CD4-positive, alpha-beta T cell treated with Interleukin-15 for 1 hour (primary cell): Measurements from ENCODE around the gene FAM53B.

Experiments used
- DNase-seq: peaks from one replicate; pipeline ENCODE4 v3.0.0-alpha.2; 2020

FAM53B gene

DNA sequence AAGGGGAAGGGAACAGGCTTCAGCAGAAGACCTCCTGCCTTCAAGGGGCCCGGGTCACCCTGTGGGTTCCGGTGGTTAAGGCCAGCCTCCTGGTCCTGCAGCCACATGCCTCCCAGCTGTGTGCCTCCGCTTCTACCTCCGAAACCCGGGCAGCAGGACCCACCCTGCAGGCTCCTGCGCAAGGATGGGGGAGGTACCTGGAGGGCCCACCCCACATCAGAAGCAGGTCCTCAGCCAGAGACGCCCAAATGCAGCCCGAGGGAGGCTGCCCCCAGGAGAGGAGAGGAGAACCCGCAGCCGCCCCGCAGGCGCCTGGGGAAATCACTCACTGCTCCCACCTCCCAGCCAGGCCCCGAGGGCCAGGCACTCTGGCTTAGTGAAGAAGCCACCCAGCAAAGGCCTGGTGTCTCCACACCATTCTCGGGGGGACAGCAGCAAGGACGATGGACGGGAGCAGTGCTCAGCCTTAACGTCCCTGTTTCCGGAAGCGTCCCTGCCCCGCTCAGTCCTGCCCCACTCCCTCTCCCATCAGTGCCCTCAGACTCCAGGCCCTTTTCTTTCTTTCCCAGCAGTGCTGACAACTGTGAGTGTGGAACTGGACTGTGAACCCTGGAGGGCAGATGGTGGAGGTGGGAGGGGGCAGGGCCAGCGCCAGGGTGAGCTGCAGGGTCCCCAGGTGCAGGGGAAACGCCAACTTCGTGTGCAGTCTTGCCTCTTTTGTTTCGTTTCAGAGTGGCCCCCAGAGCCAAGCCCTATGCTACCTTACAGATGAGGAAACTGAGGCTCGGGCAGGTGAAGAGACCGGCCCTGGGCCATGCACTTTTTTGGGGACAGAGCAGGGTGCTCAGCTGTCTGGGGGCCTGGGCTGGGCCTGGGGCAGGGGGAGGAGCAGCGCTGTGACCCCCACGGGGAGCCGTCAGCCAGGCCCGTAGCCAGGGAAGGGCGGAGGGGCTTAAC is 138.0 kb downstream of the FAM53B start:
- no peak for DNase-seq

DNA sequence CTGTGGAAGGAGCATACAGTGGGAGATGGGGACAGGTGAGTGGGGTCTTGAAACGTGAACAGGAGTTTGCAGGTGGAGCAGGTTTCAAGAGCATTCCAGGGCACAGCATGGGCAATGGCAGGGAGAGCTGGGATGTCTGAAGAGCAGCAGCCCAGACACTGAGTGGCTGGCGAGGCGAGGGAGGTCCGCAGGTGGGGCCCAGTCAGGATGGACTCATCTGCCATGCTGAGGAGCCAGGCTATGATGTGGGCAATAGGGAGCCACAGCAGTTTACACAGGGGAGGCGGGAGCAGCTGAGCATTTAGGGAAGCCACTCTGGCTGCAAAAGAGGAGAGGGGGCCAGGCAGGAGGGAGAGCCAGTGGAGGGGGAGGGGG is 138.7 kb downstream of the FAM53B start:
- no peak for DNase-seq

DNA sequence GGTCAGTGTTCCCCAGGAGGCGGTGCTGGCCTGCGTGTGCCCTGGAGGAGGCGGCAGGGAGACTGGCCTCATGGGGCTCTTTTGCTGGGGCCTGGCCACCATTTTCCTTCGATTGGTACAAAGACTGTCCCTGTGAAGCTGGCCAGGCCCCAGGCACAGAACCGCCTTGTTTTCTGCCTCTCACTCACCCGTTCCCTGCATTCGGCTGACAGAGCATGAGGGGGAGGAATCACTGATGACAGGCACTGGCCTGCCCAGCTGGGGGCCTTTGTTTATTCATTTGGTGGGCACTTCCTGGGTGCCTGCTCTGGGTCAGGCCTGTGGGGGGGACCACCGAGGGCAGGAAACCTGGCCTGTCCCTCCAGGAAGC is 139.2 kb downstream of the FAM53B start:
- no peak for DNase-seq

DNA sequence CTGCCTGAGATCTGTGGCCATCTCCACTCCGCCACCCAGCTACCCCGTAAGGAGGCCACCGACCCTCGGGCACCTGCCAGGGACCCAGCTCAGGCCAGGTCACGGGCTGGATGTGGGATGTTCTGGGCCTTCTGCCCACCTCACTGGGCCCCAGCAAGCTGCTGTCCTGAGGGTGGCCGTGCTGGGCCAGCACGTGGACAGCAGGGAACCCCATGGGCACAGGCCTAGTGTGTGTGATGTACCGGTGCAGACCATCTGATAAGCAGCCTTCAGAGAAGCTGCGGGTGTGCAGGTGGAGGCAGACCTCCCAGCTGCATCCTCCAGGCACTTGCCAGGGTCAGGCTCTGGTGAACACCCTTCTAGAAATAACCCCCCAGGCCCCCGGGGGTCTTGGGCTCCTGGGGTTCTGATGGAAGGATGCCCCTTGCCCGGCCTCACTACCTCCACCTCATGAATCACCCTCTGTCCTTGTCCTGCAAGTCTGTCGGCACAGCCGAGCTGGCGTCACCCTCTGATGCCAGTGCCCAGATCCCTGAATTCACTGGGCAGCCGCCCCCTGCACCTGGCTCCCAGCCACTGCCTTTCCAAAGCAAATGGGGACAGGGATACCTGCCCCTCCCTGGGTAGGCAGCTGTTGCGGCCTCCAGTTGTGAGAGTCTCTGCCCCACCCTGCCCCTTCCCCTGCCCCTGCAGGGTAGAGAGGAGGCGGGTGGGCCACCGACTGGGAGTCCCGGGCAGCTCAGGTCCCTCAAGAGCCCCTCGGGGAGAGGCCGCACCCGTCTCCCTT is 139.8 kb downstream of the FAM53B start:
- DNase-seq: peak; percentile 16

DNA sequence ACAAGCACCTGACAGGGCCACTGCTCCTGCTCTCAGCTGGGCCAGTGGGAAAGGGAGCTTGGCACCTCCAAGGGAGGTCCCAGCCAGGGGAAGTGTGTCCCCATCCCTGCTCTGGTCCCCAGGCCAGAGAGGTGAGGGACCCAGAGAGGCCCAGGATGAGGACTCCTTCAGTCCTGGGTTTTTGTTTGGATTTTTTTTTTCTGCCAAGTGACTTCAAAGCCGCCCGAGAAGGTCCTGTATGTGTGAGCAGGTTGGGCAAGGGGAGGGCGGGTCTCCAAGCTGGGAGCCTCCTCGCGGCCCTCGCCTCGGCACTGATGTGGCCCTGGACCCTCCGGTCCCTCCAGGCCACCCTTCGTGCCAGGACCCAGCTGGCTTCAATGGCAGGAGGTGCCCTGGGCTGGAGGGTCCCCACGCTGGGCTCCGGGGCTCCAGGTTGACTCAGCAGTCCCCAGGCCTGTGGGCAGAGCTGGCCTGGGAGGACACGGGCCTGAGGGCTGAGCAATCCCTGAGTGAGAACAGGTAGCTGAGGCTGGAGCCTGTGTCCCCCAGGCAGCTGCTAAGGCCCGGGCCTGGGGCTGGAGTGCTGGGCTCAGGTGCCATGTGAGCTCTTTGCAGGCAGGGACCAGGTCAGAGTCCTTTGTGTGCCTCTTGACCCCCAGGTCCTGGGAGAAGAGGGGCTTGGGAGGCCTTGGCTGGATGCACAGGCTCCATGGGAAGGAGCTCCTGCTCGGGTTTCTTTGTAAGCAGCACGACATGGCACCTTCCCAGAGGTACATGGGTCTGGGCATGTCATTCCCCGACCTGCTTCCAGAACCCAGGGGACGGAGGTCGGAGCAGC is 140.6 kb downstream of the FAM53B start:
- DNase-seq: peak; percentile 14

DNA sequence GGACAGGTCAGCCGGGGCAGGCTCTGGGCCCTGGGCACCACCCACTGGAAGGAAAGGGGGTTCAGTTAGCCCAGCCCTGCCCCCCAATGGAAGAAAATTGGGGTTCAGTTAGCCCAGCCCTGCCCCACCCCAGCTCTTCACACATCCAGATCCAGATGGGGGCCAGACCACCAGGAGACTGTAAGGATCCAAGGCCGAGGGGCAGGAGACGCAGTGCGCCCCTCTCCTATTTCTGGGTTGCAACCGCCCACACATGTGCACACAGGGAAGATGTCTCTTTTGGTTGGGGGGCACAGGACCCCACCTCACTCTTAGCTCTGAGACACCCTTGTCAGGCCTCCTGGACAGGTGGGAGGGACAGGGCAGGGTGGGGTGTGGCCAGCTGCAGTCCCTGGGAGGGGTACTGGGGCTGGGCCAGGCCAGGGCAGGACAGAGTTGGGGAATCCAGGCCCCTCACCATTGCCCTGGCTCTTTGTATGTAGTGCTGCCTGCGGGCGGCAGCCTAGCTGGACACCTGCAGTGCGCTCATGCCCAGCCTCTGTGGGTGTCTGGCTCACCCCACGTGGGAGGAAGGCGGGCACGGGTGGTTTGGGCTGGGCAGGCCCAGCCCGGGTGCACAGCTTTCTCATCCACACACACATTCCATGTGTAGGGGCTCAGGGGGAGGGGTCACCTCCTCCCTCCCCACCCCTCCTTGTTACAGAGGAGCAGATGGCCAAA is 141.4 kb downstream of the FAM53B start:
- peak; percentile 16 for DNase-seq

DNA sequence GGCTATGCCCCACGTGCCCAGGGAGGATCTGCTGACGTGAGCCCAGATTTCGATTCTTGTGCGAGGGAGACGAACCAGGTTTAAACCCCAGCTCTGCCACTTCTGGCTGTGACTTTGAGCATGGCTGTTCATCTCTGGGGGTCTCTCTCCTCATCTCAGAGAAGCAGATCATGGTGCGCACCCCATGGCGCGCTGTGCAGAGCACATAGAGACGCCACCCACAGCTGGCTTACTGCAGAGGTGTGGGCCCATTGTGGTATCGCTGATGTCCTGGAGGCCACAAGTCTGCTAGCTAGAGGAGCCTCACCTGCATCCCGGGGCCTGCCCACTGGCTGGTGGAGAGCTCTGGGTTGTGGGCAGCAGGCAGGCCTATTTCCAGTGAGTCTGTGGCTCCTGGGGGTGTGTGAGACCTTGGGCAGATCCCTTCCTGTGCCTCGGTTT is 142.0 kb downstream of the FAM53B start:
- DNase-seq: no peak

DNA sequence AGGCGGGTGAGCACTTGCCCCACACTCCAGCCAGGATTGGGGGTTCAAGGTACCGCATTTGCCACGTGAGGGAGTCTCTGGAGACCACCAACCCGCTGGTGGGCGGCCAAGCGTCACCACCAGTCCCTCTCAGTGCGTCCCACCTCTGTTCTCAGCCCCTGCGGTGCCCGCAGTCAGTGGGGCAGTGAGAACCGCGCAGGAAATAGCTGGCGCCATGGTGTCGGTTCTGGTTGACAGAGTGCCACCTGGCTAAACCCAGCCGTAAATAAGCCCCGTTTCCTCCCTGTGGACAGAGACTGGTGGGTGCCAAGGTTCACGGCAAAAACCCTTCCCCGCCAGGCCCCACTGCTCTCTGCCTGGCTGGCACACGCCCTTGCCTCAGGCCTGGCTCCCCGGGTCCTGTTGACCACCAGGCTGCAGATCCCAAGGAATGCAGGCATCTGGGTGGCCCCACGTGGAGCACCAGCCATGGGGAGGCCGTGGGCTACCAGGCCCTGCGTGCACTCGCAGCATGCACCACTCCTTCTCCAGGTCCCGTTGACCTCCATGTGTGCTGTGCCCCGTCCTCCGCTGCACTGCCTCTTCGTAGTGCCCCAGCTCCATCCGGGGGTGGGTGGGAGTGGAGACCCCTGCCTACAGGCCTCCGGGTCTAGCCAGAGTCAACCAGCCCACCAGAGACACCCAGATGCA is 142.6 kb downstream of the FAM53B start:
- peak; percentile 84 for DNase-seq

DNA sequence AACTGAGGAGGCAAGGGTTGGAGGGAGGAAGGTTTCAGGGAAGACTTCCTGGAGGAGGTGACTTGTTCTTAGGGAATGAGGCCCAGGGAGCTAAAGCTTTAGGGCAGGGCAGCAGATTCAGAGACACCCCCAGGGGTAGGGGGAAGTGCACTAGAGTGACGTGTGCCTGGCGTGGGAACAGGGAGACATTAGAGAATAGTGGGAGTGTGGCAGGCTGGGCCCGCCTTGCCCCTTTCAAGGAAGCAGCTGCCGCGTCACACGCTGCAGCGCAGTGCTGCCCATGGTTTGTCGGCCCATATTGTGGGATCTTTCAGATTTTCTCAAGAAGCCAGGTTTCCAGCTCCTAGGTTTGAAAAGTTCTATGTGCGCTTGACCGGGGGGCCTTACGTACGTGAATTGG is 143.2 kb downstream of the FAM53B start:
- DNase-seq: no peak

DNA sequence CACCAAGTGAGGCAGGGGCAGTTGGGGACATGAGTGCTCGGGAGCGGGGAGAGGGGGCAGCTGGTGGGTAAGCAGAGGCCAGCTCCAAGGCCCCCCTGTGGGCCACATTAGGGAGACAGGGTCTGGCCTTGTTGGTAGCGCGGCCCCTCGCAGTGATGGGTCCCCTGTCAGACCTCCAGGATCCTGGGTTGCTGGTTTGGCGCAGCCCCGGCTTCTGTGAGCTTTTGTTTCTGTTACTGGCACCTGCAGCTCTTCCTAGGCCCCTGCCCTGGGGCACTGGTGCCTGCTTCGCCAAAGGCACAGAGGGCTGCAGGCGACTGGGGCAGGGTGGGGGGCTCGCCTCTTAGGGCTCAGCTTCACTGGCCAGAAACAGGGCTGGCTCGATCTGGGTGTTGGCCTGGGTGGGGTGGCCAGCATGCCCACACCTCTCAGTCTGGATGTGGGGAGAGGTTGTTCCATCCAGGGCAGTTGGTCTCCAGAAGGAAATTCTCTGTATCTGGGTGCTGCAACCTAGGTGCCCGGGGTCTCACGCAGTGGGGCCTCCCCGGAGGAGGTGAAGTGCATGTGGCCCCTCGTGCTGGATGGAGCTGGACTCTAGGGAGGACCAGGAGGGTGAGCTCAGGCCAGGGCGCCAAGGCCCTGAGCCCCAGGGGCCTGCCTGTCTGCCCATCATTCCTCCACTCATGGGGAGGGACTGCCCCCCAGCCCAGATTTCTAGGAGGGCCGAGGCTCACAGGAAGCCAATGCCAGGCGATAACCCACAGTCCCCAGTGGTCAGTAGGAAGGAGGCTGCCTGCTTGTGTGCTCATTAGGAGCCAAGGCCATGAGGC is 143.9 kb downstream of the FAM53B start:
- peak; percentile 16 for DNase-seq

DNA sequence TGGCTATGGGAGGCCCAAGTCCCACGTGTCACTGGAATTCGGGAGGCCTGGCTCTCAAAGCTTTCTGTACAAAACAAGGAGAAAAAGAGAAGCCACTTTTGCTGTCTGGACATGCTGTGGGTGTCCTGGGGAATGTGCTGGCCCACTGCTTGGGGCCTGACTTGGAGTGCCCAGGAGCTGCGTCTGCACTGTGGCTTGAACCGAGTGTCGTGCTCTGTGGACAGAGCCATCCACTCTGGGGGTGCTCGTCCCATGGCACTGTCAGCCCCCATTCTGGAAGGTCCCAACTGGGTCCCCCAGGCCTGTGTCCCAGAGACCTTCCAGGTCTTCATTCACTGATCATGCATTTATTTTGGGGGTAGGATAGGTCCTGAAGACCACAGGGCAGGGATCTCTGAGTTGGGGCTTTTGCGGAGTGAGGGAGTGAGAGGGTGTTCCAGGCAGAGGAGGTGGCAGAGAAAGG is 144.6 kb downstream of the FAM53B start:
- peak; percentile 11 for DNase-seq

DNA sequence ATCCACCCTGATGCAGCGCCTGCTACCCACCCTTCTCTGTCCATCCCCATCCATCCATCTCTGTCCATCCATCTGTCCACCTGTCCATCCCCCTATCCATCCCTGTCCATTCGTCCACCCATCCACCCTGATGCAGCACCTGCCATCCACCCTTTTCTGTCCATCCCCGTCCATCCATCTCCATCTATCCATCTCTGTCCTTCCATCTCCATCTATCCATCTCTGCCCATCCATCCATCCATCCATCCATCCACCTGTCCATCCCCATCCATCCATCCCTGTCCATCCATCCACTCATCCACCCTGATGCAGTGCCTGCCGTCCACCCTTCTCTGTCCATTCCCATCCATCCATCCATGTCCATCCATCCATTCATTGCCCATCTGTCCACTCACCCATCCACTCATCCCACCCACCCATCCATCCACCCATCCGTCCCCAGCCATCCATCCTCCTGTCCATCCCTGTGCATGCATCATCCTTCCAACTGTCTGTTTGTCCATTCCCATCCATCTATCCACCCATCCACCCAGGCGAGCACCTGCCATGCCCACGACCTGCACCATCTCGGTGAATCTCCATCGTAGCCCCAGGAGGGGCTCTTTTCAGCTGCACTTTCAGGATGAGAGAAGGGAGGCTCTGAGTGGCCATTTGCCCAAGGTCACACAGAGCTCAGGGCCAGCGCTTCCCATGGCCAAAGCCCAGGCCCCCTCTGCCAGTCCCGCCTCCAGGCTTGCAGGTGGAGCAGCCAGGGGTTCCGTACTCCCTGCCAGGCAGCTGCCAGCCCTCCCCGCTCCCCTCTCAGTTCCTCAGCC is 145.2 kb downstream of the FAM53B start:
- peak; percentile 10 for DNase-seq

DNA sequence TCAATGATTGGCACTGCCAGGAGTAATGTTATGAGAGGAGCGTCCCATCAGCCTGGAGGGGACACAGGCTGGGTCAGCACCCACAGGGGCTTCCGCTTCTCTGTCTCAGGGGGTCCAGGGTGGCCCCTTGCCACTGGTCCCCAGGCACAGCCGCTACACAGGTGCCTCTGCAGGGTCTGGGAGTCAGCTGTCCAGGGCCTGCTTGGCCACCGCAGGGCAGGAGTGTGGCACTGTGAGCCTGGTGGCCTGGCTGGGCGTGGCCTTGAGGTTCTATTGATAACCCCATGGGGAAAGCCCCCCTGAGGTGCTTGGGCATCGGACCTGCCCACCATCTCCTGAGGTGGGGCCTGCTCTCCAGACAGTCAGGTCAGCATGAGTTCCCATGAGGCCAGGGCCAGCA is 146.0 kb downstream of the FAM53B start:
- peak; percentile 16 for DNase-seq

DNA sequence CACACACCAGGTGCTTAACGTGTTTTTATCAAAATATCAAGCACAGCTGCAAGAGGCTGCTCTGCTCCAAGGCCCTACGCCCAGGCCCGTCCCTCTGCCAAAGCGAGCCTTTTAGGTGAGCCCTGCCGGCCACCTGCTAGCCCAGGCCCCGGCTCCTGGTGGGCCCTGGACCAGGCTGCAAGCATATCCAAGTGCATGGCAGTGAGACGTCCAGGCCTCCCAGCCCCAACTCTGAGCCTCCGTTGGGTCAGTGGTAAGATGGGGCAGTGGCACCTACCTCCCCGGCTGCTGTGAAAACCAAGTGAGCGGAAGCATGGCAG is 146.4 kb downstream of the FAM53B start:
- no peak for DNase-seq

DNA sequence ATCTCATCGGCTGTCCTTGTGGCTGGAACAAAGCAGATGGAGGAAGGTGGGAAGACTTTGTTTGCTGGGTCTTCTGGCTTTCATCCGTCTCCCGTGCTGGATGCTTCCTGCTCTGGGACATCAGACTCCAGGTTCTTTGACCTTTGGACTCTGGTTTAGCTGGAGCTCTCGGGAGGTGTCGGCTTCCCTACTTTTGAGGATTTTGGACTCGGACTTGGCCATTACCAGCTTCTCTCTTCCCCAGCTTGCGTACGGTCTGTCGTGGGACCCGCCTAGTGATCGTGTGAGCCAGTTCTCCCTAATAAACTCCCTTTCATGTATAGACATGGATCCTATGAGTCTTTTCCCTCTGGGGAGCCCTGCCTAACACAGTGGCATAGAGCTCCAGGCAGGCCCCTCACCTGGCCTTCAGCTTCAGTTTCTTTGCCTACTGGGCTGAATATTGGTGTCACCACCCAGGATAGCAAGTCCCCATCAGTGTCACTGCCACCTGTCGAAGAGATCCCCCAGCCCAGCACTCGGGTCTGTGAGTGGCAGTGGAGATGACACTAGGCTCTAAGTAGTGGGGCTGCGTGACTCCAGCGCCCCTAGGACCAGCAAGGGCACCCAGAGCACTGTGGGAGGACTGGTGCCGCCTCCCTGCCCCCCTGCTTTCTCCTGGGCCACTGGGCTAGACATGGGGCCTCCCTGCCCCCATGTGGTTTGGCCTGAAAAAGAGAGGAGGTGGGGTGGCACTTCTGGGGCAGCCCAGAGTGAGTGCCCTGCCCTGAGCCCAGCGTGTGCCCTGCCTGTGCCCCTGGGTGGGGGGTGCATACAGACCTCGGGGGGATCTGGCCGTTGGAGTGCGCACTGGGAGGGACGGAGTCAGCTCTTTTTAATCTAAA is 147.0 kb downstream of the FAM53B start:
- peak; percentile 15 for DNase-seq

DNA sequence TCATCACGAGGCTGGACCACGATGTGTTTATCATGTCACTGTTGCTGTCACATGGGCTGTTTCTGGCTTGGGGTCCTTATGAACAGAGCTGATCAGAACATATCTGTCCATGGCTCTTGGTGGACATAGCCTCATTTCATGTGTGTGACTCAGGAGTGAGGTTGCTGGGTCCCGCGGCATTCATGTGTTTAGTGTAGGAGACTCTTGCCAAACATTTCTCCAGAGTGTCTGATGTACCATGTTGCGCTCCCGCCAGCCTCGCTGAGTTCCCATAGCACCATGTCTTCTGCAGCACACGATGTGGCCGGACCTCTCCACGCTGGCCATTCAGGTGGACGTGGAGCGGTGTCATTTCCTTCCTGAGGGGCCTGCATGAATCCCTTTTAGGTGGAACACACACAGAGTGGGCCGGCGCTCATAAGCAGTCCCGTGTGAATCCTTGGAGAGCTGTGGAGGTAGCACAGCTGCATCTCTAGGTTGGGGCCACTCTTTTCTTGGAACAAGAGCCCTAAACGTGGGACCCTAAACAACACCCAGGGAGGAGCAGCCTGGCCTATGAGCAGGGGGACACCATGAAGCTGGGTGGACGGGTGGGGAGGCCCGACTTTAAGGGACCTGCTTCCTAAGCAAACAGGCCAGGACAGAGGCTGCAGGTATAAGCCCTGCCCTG is 147.9 kb downstream of the FAM53B start:
- peak; percentile 8 for DNase-seq

DNA sequence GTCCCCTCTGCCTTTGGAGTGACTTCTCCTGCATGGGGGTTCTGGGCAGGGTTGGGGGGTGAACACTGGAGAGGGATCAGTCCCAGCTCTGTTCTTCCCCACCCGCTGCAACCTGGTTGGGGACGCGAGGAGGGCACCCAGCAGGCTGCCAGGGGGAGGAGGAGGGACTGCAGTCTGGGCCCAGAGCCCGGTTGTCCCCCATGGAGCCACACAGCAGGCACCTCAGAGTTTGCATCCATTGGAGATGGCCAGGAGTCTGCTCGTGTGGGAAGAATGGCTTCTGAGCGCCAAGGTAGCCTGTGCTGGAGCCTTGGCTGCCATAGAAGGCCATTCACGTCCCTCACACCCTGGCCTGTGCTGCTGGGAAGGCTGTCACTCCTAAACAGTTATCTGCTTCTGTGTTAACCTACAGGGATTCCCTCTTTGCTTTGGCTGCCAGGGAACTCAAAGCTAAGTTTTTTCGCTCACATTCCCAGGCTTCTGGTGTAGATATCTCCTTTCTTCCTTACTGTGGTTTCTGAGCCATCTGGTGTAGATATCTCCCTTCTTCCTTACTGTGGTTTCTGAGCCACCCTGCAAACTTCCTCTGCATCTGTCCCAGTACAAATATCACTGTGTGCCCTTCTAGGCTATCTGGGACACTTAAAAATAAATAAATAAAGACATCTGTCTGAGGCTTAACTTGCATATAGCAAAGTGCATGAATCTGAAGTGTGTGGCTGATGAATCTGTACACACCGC is 148.9 kb downstream of the FAM53B start:
- peak; percentile 13 for DNase-seq

DNA sequence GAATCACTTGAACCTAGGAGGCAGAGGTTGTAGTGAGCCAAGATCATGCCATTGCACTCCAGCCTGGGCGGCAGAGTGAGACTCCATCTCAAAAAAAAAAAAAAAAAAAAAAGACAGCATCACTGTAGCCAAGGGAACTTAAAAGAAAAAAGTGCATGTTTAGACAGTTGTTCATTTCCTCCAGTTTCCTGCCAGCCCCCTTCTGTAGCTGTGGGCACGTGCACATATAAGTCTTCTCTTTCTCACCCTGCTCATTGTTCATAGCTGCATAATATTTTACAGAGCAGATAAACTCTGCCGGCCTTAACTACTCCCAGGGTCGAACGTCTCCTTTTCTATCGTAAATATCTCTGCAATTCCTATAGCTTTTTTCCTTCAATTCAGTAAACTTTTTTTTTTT is 149.9 kb downstream of the FAM53B start:
- DNase-seq: peak; percentile 5
